Chondrocyte (in vitro differentiated cells): ENCODE measurements around the gene SHROOM1. TPM values are rescaled to one million over a fixed set of nuclear protein-coding genes. Genes with fewer than 3 reads are reported as not detected.

ENCODE experiments used
- DNase-seq: peaks from one replicate; pipeline ENCODE4 v3.0.0; 2021; ENCODE audit warnings: mixed read lengths, low spot score
- H3K27ac Mint-ChIP-seq: one replicate; pipeline ENCODE4 v1.8.0; 2021; ENCODE audit warnings: mild to moderate bottlenecking, moderate library complexity, mixed read lengths; ENCODE audit not compliant: unreplicated experiment
- H3K27me3 Mint-ChIP-seq: 2 replicates; pipeline ENCODE4 v1.8.0; 2021; ENCODE audit warnings: low read depth, mixed read lengths
- H3K36me3 Mint-ChIP-seq: 2 replicates; pipeline ENCODE4 v1.8.0; 2021; ENCODE audit warnings: low read depth, mixed read lengths
- H3K4me1 Mint-ChIP-seq: 2 replicates; pipeline ENCODE4 v1.8.0; 2021; ENCODE audit warnings: low read depth, mild to moderate bottlenecking, mixed read lengths
- H3K4me3 Mint-ChIP-seq: one replicate; pipeline ENCODE4 v1.8.0; 2021; ENCODE audit warnings: mild to moderate bottlenecking, moderate library complexity, mixed read lengths; ENCODE audit not compliant: unreplicated experiment
- H3K9me3 Mint-ChIP-seq: 2 replicates; pipeline ENCODE4 v1.8.0; 2021; ENCODE audit warnings: low read depth, mixed read lengths
- CTCF ChIP-seq: fragments of 200-600 bp; sonication (generic); IDR thresholded peaks from 2 replicates; pipeline ENCODE4 v1.5.0; 2021; ENCODE audit warnings: antibody characterized with exemption, mild to moderate bottlenecking, moderate library complexity
- total RNA-seq: library from RNA; stranded (reverse); gene quantifications from 3 replicates; pipeline ENCODE4 v1.2.1, GENCODE V29; 2021

Gene SHROOM1
- total RNA-seq, 1 donor from 2014 or later, result 6.5 TPM

DNA sequence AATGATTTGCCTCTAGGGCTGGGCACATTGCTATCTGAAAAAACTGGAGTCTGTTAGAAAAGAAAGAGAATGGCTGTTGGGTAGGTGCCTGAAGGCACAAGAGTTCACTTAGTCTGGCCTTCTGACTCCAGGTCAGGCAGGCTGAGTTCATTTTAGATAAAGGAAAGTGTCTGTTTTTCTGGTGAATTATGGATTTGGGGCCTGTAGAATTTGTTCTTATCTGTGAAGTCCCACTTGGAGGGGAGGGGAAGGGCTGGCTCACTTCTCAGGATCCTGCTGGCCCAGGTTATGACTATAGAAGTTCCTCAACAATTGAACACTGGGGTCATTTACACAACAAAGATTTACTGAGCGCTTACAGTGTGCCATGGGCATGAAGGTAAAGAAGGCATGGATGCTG, 41.9 kb downstream of the SHROOM1 start:
- Mint-ChIP-seq H3K27ac (no peak overlapping the region), H3K4me3 (no peak overlapping the region), H3K36me3 (no peaks in the 10 kb centered on the region), H3K27me3 (peaks cover 10% of the 10 kb centered on the region), H3K4me1 (peaks cover 16% of the 10 kb centered on the region), H3K9me3 (peaks cover 2% of the 10 kb centered on the region)
- TF ChIP-seq CTCF, result no peak
- no peak for DNase-seq

GRCh38 chr5:132787076-132787475, 43.4 kb downstream of the SHROOM1 start:
- Mint-ChIP-seq H3K27ac (no peak overlapping the region), H3K4me3 (no peak overlapping the region), H3K27me3 (peaks cover 1% of the 10 kb centered on the region), H3K4me1 (peaks cover 20% of the 10 kb centered on the region), H3K9me3 (peaks cover 2% of the 10 kb centered on the region), H3K36me3 (no peaks in the 10 kb centered on the region)
- no peak for DNase-seq
- TF ChIP-seq CTCF, result no peak

DNA sequence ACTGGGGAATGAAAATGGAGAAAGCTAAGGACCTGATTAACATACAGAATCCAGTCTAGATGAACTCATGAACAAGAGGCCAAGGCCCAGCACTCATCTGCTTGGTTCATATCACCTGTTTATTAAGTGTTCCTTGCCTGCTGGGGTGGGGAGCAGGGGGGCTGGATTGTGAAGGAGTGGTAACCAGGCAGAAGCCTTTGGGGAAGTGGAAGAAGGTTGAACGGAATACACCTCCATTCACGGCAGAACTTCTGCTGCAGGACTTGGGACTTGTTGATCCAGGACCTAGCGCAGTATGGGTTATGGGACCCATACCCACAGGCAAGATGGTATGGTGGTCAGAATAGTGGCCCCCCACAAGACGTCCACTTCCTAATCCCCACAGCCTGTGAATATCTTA, 44.6 kb downstream of the SHROOM1 start:
- Mint-ChIP-seq H3K36me3 (no peaks in the 10 kb centered on the region), H3K4me1 (peaks cover 23% of the 10 kb centered on the region), H3K27ac (peak overlapping the region; percentile 93), H3K9me3 (peaks cover 2% of the 10 kb centered on the region), H3K27me3 (peaks cover 3% of the 10 kb centered on the region), H3K4me3 (no peak overlapping the region)
- no peak for TF ChIP-seq CTCF
- DNase-seq, result no peak

DNA sequence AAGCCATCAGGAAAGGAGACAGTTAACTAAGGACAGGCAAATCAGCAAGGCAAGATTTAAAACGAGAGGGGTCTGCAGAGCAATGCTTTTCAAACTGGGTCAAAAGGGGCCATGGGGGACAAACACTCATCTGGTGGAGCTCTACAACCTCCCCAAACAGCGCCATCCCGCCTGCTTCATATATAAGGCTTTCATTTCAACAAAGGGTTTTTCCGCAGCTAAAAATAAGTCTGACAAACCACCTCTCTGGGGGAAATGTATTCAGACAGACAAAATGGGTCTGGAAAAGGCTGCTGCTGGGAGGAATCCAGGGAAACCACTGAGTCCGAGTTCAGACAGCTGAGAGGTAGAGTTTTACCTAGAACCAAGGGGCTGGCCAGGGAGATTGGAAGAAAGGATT, 45.1 kb downstream of the SHROOM1 start:
- no peak for DNase-seq
- Mint-ChIP-seq H3K27ac (peak overlapping the region; percentile 93), H3K4me1 (peaks cover 23% of the 10 kb centered on the region), H3K27me3 (peaks cover 3% of the 10 kb centered on the region), H3K4me3 (no peak overlapping the region), H3K9me3 (peaks cover 2% of the 10 kb centered on the region), H3K36me3 (no peaks in the 10 kb centered on the region)
- TF ChIP-seq CTCF, result no peak

DNA sequence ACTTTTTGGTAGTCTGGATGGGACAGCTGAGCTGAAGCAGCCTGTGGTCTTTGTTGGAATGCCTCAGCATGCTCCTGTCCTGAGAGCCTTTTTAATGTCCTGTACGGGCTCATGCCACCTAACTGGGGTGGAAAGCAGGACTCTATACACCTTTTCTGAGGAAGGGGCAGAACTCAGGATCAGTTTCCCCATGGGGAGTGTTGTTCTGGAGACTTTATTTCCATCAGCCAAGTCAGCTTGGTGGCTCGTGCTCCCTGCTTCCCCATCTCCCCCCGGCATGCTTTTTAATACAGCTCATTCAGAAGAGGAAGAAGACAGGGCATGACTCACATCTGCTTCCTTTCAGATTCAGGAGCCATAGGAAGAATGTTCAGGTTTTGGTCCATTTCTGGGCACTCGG, 48.3 kb downstream of the SHROOM1 start:
- H3K9me3 Mint-ChIP-seq, result peaks cover 2% of the 10 kb centered on the region
- H3K4me3 Mint-ChIP-seq, result no peak overlapping the region
- H3K4me1 Mint-ChIP-seq, result peaks cover 29% of the 10 kb centered on the region
- no peaks in the 10 kb centered on the region for H3K36me3 Mint-ChIP-seq
- peaks cover 3% of the 10 kb centered on the region for H3K27me3 Mint-ChIP-seq
- no peak overlapping the region for H3K27ac Mint-ChIP-seq
- TF ChIP-seq CTCF, result no peak
- no peak for DNase-seq
